GM18511 (cell line): ENCODE data around the gene TEKTIP1.
"Not testable (repeated sequence)": the region's sequence is repeated elsewhere in the genome, so short reads cannot be mapped to it uniquely, and the experiment has no call there.

Experiments used
- ATAC-seq: cut with Tn5 transposase; IDR thresholded peaks from one replicate; pipeline ENCODE4 v1.9.1; 2021; ENCODE audit warnings: mild to moderate bottlenecking, moderate library complexity; ENCODE audit not compliant: unreplicated experiment

TEKTIP1 gene

GRCh38 chr19:3522421-3523360 lies 16.3 kb upstream of the TEKTIP1 start:
- no peak for ATAC-seq

- ATAC-seq = no peak
Observed at GRCh38 chr19:3523361-3524077, 15.5 kb upstream of the TEKTIP1 start.

DNA sequence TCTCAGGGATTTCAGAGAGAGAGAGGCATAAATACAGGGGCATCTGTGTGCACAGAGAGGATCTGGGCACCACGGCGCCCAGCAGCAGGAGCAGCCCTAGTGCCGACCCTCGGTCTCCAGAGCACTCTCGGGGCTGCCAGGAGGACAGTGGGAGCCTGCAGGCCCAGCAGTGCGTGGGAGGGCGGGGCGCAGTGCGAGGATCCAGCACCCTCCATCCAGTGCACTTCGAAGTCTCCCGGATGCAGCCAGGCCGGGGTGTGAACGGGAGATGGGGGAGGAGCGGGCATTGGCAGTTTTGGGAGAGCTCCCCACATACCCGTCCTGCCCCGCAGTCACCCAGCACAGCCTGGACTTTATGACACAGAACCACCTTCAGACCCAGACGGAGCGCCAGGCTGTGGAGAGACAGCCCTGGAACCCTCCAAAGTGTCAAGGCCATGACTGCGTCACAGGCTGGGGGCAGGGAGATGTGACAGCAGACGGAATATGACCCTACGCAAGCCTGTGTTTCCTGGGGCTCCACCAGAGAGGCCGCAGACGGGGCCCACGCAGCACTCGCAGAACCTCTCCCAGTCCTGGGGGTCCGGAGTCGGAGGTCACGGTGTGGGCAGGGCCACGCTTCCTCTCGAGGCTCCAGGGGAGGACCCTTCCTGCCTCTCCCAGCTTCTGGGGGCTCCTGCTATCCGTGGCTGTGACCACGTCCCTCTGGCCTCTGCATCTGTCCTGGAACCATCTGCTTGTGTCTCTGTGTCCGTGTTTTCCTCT lies 14.7 kb upstream of the TEKTIP1 start:
- ATAC-seq = no peak

DNA sequence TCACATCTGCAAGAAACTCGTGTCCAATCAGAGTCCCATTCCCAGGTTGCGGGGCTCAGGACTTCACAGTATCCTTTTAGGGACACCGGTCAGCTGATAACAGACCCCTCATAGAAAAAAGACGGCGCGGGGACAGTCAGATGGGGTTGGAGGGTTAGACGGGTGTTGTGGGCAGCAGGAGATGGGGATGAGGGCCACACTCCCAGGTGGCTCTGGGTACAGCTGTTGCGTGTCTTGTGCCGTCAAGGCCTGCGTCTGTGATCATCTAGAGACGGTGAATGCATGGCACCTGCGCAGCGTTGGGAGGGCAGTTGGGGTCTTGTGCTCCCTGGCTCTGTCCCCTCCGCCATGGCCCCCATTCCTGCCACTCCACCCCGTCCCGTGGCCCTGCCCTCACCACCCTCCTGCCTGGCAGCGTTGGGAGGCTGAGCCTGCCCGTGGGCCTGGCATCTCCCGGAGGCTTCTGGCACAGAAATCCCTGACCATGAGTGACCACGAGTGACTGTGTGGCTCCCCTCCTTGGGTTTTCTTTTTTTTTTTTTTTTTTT lies 14.0 kb upstream of the TEKTIP1 start:
- no peak for ATAC-seq

DNA sequence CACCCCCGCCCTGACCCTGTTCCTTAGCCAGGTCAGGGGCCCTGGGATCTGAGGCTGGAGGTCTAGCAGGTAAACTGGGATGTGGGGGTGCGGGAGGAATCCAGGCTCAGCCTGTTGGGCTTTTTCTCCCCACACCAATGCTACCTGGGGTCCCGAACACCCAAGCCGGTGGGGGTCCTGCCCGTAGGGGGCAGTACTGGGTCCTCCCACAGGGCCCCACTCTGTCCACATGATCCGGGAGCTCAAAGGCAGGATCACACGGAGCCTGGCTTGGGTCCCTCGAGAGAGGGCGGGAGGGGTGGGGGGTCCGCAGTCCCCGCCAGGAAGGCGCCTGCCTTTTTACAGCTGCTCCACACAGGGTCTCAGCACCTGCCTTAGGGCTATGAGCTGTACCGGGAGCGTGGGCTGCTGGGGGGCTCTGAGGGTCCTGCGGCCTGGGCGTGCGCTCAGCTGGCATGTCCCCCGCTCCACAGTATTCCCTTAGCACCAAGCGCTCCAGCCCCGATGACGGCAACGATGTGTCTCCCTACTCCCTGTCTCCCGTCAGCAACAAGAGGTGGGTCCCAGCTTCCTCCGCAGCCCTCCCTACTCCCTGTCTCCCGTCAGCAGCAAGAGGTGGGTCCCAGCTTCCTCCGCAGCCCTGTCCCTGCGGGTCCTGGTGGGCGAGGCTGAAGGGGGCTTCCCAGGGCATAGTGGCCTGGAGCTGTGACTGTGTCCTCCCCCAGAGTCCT lies 12.3 kb upstream of the TEKTIP1 start:
- ATAC-seq = no peak

DNA sequence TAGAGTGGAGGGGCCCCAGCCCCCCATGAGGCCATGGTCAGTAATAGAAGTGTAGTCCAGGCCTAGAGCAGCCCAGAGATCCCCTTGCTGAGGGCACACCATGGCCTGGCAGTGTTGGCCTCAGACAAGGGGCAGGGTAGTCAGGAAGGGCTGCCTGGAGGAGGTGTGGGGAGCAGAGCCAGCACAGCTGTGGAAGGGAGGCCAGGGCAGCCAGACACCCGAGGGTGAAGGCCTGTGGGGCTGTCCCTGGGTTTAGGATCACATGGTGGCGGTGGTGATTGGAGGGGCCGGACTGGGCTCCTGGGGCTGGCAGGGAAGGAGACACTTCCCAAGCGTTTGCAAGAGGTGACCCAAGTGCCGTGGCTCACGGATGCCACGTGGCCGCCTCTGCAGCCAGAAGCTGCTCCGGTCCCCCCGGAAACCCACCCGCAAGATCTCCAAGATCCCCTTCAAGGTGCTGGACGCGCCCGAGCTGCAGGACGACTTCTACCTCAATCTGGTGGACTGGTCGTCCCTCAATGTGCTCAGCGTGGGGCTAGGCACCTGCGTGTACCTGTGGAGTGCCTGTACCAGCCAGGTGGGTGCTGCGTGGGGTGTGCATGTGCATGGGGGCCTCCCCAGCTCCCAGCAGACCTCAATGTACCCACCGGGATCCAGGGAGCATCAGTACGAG lies 11.6 kb upstream of the TEKTIP1 start:
- no peak for ATAC-seq

- ATAC-seq = no peak
Observed at GRCh38 chr19:3528080-3528479, 10.9 kb upstream of the TEKTIP1 start.

DNA sequence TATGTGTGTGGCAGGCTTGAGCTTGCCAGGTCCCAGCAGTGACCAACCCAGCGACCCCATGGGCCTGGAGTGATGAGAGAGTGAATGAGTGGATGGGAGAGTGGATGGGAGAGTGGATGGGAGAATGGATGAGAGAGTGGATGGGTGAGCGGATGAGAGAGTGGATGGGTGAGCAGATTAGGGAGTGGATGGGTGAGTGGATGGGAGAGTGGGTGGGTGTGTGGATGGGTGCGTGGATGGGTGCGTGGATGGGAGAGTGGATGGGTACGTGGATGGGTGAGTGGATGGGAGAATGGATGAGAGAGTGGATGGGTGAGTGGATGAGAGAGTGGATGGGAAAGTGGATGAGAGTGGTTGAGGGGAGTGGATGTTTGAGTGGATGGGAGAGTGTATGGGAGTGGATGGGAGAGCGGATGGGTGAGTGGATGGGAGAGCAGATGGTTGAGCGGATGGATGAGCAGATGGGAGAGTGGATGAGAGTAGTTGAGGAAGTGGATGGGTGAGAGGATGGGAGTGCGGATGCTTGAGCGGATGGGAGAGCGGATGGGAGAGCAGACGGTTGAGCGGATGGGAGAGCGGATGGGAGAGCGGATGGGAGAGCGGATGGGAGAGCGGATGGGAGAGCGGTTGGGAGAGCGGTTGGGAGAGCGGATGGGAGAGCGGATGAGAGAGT lies 10.3 kb upstream of the TEKTIP1 start:
- ATAC-seq = no peak

DNA sequence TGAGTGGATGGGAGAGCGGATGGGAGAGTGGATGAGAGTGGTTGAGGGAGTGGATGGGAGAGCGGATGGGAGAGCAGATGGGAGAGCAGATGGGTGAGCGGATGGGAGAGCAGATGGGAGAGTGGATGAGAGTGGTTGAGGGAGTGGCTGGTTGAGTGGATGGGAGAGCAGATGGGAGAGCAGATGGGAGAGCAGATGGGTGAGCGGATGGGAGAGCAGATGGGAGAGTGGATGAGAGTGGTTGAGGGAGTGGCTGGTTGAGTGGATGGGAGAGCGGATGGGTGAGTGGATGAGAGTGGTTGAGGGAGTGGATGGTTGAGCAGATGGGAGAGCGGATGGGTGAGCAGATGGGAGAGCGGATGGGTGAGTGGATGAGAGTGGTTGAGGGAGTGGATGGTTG lies 9.7 kb upstream of the TEKTIP1 start:
- not testable (repeated sequence) for ATAC-seq

DNA sequence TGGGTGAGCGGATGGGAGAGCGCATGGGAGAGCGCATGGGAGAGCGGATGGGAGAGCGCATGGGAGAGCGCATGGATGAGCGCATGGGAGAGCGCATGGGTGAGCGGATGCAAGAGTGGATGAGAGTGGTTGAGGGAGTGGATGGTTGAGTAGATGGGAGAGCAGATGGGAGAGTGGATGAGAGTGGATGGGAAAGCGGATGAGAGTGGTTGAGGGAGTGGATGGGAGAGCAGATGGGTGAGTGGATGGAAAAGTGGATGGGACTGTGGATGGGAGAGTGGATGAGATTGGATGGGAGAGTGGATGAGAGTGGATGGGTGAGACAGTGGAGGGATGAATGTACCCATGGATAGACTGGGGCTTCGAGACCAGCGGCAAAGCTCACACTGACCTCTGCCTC lies 8.6 kb upstream of the TEKTIP1 start:
- ATAC-seq = no peak

DNA sequence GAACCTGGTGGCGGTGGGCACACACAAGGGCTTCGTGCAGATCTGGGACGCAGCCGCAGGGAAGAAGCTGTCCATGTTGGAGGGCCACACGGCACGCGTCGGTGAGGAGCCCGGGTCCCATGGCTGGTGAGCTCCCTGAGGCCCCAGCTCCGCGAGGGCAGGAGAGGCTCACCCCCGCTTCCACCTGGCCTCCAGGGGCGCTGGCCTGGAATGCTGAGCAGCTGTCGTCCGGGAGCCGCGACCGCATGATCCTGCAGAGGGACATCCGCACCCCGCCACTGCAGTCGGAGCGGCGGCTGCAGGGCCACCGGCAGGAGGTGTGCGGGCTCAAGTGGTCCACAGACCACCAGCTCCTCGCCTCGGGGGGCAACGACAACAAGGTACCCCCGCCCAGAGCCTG lies 7.3 kb upstream of the TEKTIP1 start:
- no peak for ATAC-seq

- ATAC-seq = no peak
Observed at GRCh38 chr19:3532154-3532786, 6.7 kb upstream of the TEKTIP1 start.

GRCh38 chr19:3533033-3533432 lies 5.9 kb upstream of the TEKTIP1 start:
- no peak for ATAC-seq

DNA sequence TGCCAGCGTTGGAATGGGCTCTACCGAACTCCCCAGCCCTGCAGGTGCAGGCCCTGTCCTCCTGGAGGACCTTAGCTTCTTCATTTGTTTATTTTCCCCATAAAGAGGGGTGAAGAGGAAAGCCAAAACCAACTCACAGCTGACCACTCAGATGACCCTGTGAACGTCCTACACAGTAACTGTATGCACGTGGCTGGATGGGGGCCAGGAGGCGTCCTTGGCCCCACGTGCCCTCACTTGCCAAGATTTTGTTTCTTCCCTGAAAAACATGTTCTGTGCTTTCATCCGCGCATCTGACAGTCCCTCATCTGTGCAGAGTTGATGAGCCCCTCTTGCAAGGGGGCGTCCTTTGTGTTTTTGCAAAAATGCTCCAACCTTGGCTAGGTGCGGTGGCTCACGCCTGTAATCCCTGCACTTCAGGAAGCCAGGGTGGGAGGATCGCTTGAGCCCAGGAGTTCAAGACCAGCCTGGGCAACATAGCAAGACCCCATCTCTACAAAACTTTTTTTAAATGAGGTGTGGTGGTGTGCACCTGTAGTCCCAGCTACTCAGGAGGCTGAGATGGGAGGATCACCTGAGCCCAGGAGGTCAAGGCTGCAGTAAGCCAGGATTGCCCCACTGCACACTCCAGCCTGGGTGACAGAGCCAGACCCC lies 5.3 kb upstream of the TEKTIP1 start:
- ATAC-seq = no peak

DNA sequence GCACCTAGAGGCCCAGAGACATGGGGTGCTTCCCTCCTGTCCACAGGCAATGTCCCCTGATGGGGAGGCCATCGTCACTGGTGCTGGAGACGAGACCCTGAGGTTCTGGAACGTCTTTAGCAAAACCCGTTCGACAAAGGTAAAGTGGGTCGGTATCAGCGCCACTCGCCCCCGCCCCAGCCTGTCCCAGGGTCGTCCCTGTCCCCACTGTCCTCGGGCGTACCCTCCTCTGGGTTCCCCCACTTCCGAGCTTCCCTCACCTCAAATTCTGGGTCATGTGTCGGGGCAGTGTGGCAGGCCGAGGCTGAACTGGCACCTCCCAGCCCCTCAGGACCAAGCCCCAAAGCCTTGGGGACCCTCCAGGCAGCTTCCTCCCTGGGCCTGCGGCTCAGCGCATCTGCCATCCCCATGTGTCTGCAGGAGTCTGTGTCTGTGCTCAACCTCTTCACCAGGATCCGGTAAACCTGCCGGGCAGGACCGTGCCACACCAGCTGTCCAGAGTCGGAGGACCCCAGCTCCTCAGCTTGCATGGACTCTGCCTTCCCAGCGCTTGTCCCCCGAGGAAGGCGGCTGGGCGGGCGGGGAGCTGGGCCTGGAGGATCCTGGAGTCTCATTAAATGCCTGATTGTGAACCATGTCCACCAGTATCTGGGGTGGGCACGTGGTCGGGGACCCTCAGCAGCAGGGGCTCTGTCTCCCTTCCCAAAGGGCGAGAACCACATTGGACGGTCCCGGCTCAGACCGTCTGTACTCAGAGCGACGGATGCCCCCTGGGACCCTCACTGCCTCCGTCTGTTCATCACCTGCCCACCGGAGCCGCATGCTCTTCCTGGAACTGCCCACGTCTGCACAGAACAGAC lies 4.4 kb upstream of the TEKTIP1 start:
- no peak for ATAC-seq

DNA sequence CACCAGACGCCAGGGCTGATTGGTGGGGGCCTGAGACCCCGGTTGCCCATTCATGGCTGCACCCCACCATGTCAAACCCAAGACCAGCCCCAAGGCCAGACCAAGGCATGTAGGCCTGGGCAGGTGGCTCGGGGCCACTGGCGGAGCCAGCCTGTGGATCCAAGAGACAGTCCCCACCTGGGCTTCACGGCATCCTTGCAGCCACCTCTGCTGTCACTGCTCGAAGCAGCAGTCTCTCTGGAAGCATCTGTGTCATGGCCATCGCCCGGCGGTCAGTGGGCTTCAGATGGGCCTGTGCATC lies 3.8 kb upstream of the TEKTIP1 start:
- ATAC-seq = no peak

GRCh38 chr19:3535563-3535965 lies 3.4 kb upstream of the TEKTIP1 start:
- ATAC-seq = no peak

DNA sequence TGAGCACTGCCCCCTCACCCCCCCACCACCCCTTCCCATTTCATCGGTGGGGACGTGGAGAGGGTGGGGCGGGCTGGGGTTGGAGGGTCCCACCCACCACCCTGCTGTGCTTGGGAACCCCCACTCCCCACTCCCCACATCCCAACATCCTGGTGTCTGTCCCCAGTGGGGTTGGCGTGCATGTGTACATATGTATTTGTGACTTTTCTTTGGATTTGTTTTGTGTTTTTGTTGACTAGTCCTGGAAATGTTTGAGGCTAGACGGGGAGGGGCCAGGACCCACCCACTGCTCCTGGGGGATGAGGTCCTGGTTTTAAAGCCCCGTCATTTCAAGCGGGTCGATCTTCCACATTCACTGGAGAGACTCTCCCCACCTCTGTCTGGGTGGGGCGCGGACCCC lies 3.0 kb upstream of the TEKTIP1 start:
- no peak for ATAC-seq
